H1 (cell line): ENCODE results near the gene LCNL1. TPM values are rescaled to one million over a fixed set of nuclear protein-coding genes. Genes with fewer than 3 reads are reported as not detected.

ENCODE experiments used
- CTCF ChIA-PET: fragments of 300-600 bp; sonication (Branson Sonifier 250); formaldehyde crosslinking; loops from one replicate; lab custom pipeline; 2021; ENCODE audit not compliant: partially characterized antibody; lab: Charles Lee
- POLR2A ChIA-PET: fragments of 300-600 bp; sonication (Branson Sonifier 250); formaldehyde crosslinking; loops from one replicate; lab custom pipeline; 2021; ENCODE audit warnings: inconsistent platforms; ENCODE audit not compliant: partially characterized antibody; lab: Charles Lee
- DNase-seq, 2 experiments: peaks; one replicate each; pipeline versions ENCODE4 v3.0.0 to v3.0.0-alpha.2; 2010 to 2022; ENCODE audit warnings: low spot score in 2 of 2, low read depth in 1 of 2, mixed read lengths in 1 of 2
- FAIRE-seq: peaks from 2 replicates; lab custom pipeline; 2011; peaks lifted over from hg19 to GRCh38; lab: Jason Lieb, UNC
- H2AFZ ChIP-seq: 2 replicates; pipeline ENCODE4 v1.8.1; 2012; ENCODE audit warnings: low read length, inconsistent platforms
- H2AK5ac ChIP-seq: 2 replicates; pipeline ENCODE4 v1.6.1; 2013; ENCODE audit warnings: low read depth, low read length
- H2BK120ac ChIP-seq: replicated peaks from 2 replicates; pipeline ENCODE3; 2013; ENCODE audit warnings: low read depth, low read length, inconsistent platforms
- H2BK12ac ChIP-seq: 2 replicates; pipeline ENCODE4 v1.6.1; 2013; ENCODE audit warnings: low read depth, low read length
- H2BK15ac ChIP-seq: 2 replicates; pipeline ENCODE4 v1.6.1; 2013; ENCODE audit warnings: low read length
- H2BK20ac ChIP-seq: 2 replicates; pipeline ENCODE4 v1.6.1; 2013; ENCODE audit warnings: low read length
- H2BK5ac ChIP-seq: 2 replicates; pipeline ENCODE4 v1.6.1; 2013; ENCODE audit warnings: low read depth, low read length
- H3K14ac ChIP-seq: 2 replicates; pipeline ENCODE4 v1.6.1; 2013; ENCODE audit warnings: inconsistent platforms; ENCODE audit not compliant: insufficient read length
- H3K18ac ChIP-seq: 2 replicates; pipeline ENCODE4 v1.6.1; 2013; ENCODE audit warnings: low read length; ENCODE audit errors: extremely low read depth
- H3K23ac ChIP-seq: 2 replicates; pipeline ENCODE4 v1.6.1; 2013; ENCODE audit warnings: inconsistent platforms; ENCODE audit not compliant: insufficient read length
- H3K23me2 ChIP-seq: 2 replicates; pipeline ENCODE4 v1.6.1; 2013; ENCODE audit warnings: low read depth, low read length
- H3K27ac ChIP-seq: 2 replicates; pipeline ENCODE4 v1.6.1; 2011; ENCODE audit warnings: low read depth, low read length, inconsistent platforms
- H3K27me3 ChIP-seq, 4 experiments: replicated peaks in 1 of 4; 1 replicate in 1 of 4; 2 replicates in 3 of 4; pipeline versions ENCODE4 v1.6.1 to v1.8.1; 2011 to 2013; ENCODE audit warnings: low read length in 3 of 4, mild to moderate bottlenecking in 3 of 4, inconsistent platforms in 2 of 4, mixed read lengths in 2 of 4, moderate library complexity in 1 of 4; ENCODE audit not compliant: control insufficient read depth in 3 of 4, insufficient read depth in 3 of 4; ENCODE audit errors: extremely low read depth in 1 of 4
- H3K36me3 ChIP-seq, 4 experiments: 2 replicates each; pipeline versions ENCODE4 v1.6.1 to v1.8.1; 2011 to 2013; ENCODE audit warnings: mild to moderate bottlenecking in 4 of 4, low read length in 3 of 4, moderate library complexity in 2 of 4, control low read depth in 1 of 4, inconsistent platforms in 1 of 4; ENCODE audit not compliant: insufficient read depth in 4 of 4, control insufficient read depth in 2 of 4
- H3K4ac ChIP-seq: replicated peaks from 2 replicates; pipeline ENCODE3; 2013; ENCODE audit warnings: low read length, low read depth, mixed read lengths, inconsistent platforms; ENCODE audit not compliant: insufficient read length
- H3K4me1 ChIP-seq, 4 experiments: replicated peaks in 1 of 4; 1 replicate in 1 of 4; 2 replicates in 3 of 4; pipeline versions ENCODE4 v1.6.1 to v1.8.1; 2011 to 2013; ENCODE audit warnings: low read length in 3 of 4, inconsistent platforms in 2 of 4, mixed read lengths in 1 of 4; ENCODE audit not compliant: insufficient read depth in 4 of 4, control insufficient read depth in 3 of 4
- H3K4me2 ChIP-seq, 2 experiments: 2 replicates each; pipeline versions ENCODE4 v1.6.1 to v1.8.1; 2011 to 2013; ENCODE audit warnings: low read depth in 2 of 2, low read length in 2 of 2, control low read depth in 1 of 2, inconsistent platforms in 1 of 2, mild to moderate bottlenecking in 1 of 2; ENCODE audit not compliant: insufficient read depth in 1 of 2
- H3K4me3 ChIP-seq, 4 experiments: fragments of 200-600, 300-600 bp in 1 of 4; sonication (generic), shearing (Covaris generic), sonication (Bioruptor Twin) in 1 of 4; 2 replicates each; pipeline versions ENCODE4 v1.5.1 to v1.8.1; 2011 to 2016; ENCODE audit warnings: low read length in 4 of 4, low read depth in 3 of 4, control low read depth in 2 of 4, inconsistent platforms in 2 of 4, mild to moderate bottlenecking in 2 of 4, mixed read lengths in 1 of 4, moderate library complexity in 1 of 4; ENCODE audit not compliant: insufficient read depth in 2 of 4; ENCODE audit errors: extremely low read depth in 1 of 4
- H3K56ac ChIP-seq: replicated peaks from 2 replicates; pipeline ENCODE3; 2013; ENCODE audit warnings: low read depth, mild to moderate bottlenecking, mixed read lengths, low read length, inconsistent platforms; ENCODE audit not compliant: insufficient read length
- H3K79me1 ChIP-seq: 2 replicates; pipeline ENCODE4 v1.6.1; 2013; ENCODE audit warnings: low read depth, low read length, control low read depth
- H3K79me2 ChIP-seq, 2 experiments: 2 replicates each; pipeline versions ENCODE4 v1.6.1 to v1.8.1; 2012 to 2013; ENCODE audit warnings: low read length in 2 of 2, mild to moderate bottlenecking in 2 of 2, inconsistent platforms in 1 of 2; ENCODE audit not compliant: insufficient read depth in 2 of 2, control insufficient read depth in 1 of 2
- H3K9ac ChIP-seq, 4 experiments: replicated peaks in 1 of 4; 1 replicate in 1 of 4; 2 replicates in 3 of 4; pipeline versions ENCODE4 v1.6.1 to v1.8.1; 2011 to 2013; ENCODE audit warnings: low read depth in 3 of 4, low read length in 3 of 4, control low read depth in 2 of 4, mild to moderate bottlenecking in 2 of 4, moderate library complexity in 2 of 4, inconsistent platforms in 1 of 4; ENCODE audit errors: extremely low read depth in 1 of 4
- H3K9me3 ChIP-seq, 2 experiments: 2 replicates each; pipeline versions ENCODE4 v1.6.1 to v1.8.1; 2012 to 2013; ENCODE audit warnings: mild to moderate bottlenecking in 2 of 2, moderate library complexity in 2 of 2, control low read depth in 1 of 2, inconsistent platforms in 1 of 2, low read depth in 1 of 2, low read length in 1 of 2, mixed read lengths in 1 of 2; ENCODE audit not compliant: insufficient read depth in 2 of 2
- H4K20me1 ChIP-seq, 2 experiments: replicated peaks in 1 of 2; 2 replicates each; pipeline versions ENCODE3 to v1.8.1; 2011 to 2013; ENCODE audit warnings: inconsistent platforms in 2 of 2, low read length in 2 of 2, mild to moderate bottlenecking in 1 of 2; ENCODE audit not compliant: insufficient read depth in 2 of 2, control insufficient read depth in 1 of 2
- H4K5ac ChIP-seq: 2 replicates; pipeline ENCODE4 v1.6.1; 2013; ENCODE audit warnings: low read length, low read depth, mixed read lengths, inconsistent platforms; ENCODE audit not compliant: insufficient read length
- H4K8ac ChIP-seq: 2 replicates; pipeline ENCODE4 v1.8.0; 2013; ENCODE audit warnings: mild to moderate bottlenecking, moderate library complexity, low read length, inconsistent platforms; ENCODE audit not compliant: insufficient read depth; ENCODE audit errors: extremely low read depth
- H4K91ac ChIP-seq: replicated peaks from 2 replicates; pipeline ENCODE3; 2013; ENCODE audit warnings: low read length, mixed read lengths, inconsistent platforms; ENCODE audit not compliant: insufficient read length
- CBX8 ChIP-seq: fragments of 300-800, 300-1000 bp; sonication (generic); IDR thresholded peaks from 2 replicates; pipeline ENCODE4 v1.7.1; 2016; ENCODE audit warnings: low read depth, low read length, borderline replicate concordance
- GTF2F1 ChIP-seq: IDR thresholded peaks from 2 replicates; pipeline ENCODE4 v1.6.1; 2012; ENCODE audit warnings: low read depth, low read length, improper control_type of control experiment, borderline replicate concordance
- JUND ChIP-seq: IDR thresholded peaks from 2 replicates; pipeline ENCODE4 v1.6.1; 2011; ENCODE audit warnings: mild to moderate bottlenecking, improper control_type of control experiment, low read length
- POLR2AphosphoS5 ChIP-seq: IDR thresholded peaks from 2 replicates; pipeline ENCODE4 v1.6.1; 2011; ENCODE audit warnings: low read depth, low read length
- RAD21 ChIP-seq, 2 experiments: IDR thresholded peaks in 1 of 2; conservative IDR thresholded peaks in 1 of 2; 2 replicates each; pipeline ENCODE4 v1.6.1; 2011; ENCODE audit warnings: low read depth in 2 of 2, low read length in 2 of 2, improper control_type of control experiment in 1 of 2, inconsistent platforms in 1 of 2, mild to moderate bottlenecking in 1 of 2, moderate library complexity in 1 of 2
- RFX5 ChIP-seq: IDR thresholded peaks from 2 replicates; pipeline ENCODE4 v1.6.1; 2011; ENCODE audit warnings: low read depth, low read length, improper control_type of control experiment, borderline replicate concordance
- SAP30 ChIP-seq: fragments of 300-600 bp; sonication (generic); IDR thresholded peaks from 2 replicates; pipeline ENCODE4 v1.7.1; 2012; ENCODE audit warnings: low read length, moderate library complexity, mild to moderate bottlenecking, inconsistent platforms; ENCODE audit not compliant: insufficient read depth, insufficient replicate concordance
- SIX5 ChIP-seq: IDR thresholded peaks from 2 replicates; pipeline ENCODE4 v1.6.1; 2011; ENCODE audit warnings: mild to moderate bottlenecking, low read depth, low read length
- SP4 ChIP-seq: IDR thresholded peaks from 2 replicates; pipeline ENCODE4 v1.6.1; 2012; ENCODE audit warnings: low read length, inconsistent platforms
- TBP ChIP-seq: IDR thresholded peaks from 2 replicates; pipeline ENCODE4 v1.6.1; 2011; ENCODE audit warnings: low read depth, low read length, improper control_type of control experiment
- WGBS, 2 experiments: shearing (Covaris generic) in 1 of 2; methylation state at CpG; one replicate each; pipeline versions ENCODE4 v1.1.6 to v1.1.7; 2013 to 2015; ENCODE audit warnings: low lambda C conversion rate in 2 of 2, mixed read lengths in 2 of 2, inconsistent platforms in 1 of 2, low coverage in 1 of 2, missing lambda C conversion rate in 1 of 2; ENCODE audit not compliant: insufficient replicate concordance in 2 of 2, insufficient coverage in 1 of 2, insufficient read length in 1 of 2; ENCODE audit errors: extremely low coverage in 1 of 2, missing lambda C conversion rate in 1 of 2; 5-methylcytosine and 5-hydroxymethylcytosine counted together
- polyA plus RNA-seq, 7 experiments: library from polyadenylated mRNA; depleted of rRNA in 3 of 7; stranded (reverse) in 5 of 7; unstranded in 2 of 7; fragments of >200 nt in 5 of 7; fragments of 200-250 nt in 2 of 7; gene quantifications; 1 replicate in 5 of 7; 2 replicates in 1 of 7; 4 replicates in 1 of 7; pipeline versions ENCODE4 v1.2.1 to v1.2.3, GENCODE V29; 2011 to 2013; ENCODE audit warnings: missing spikeins in 2 of 7, mixed read lengths in 2 of 7
- total RNA-seq: library from RNA; stranded (reverse); fragmentation: NEBNext Ultra II Directional; extraction: Animal tissue kit (Norgen Biotek cat#: 25700); gene quantifications from 2 replicates; pipeline ENCODE4 v1.2.1, GENCODE V29; 2021
- TF ChIP-seq, protein P1 (sequence below): IDR thresholded peaks from 2 replicates; pipeline ENCODE4 v1.6.1; 2012; ENCODE audit warnings: inconsistent platforms
- TF ChIP-seq, protein P2 (sequence below): IDR thresholded peaks from 2 replicates; pipeline ENCODE4 v1.6.1; 2012; ENCODE audit warnings: low read length, inconsistent platforms

LCNL1 gene
- total and polyA plus RNA-seq, 2 of the 8 experiments (the other 6 are each of a cell fraction or from before 2014, with no cell fraction given), result 0.11 TPM; not detected in 1

DNA sequence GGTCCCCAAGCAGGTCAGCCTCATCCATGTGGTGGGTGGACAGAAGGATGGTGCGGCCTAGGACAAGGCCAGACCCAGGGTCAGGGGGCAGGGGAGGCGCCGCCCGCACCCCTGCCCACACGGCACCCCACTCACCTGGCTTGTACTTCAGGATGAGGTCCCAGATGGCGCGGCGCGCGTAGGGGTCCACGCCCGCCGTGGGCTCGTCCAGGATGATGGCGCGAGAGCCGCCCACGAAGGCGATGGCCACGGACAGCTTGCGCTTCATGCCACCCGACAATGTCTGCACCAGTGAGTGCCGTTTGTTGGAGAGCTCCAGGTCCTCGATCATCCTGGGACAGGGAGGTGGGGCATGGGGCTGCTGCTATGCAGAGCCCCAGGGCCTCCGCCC is 32.7 kb downstream of the LCNL1 start:
- Histone ChIP-seq H3K27ac (no peak overlapping the region), H2BK12ac (no peak overlapping the region), H2BK20ac (no peak overlapping the region), H2BK15ac (no peak overlapping the region), H3K79me2 (no peaks in the 10 kb centered on the region), H3K4me1 (peaks cover 0 to 7% (median under 1%) of the 10 kb centered on the region in 4 experiments; a peak in 2 of 7 replicates), H4K20me1 (no peaks in the 10 kb centered on the region), H4K8ac (no peak overlapping the region), H4K5ac (no peak overlapping the region), H2BK5ac (no peak overlapping the region), H3K9me3 (peaks cover 0 to 27% of the 10 kb centered on the region in 2 experiments; a peak in 2 of 4 replicates), H3K27me3 (no peaks in the 10 kb centered on the region; a peak in 1 of 7 replicates), H3K4me3 (no peak overlapping the region), H2AFZ (no peak overlapping the region), H2AK5ac (no peak overlapping the region), H3K14ac (no peak overlapping the region), H3K36me3 (peaks cover 0 to 13% (median 0%) of the 10 kb centered on the region in 4 experiments; a peak in 1 of 8 replicates), H4K91ac (no peak overlapping the region), H3K23ac (no peak overlapping the region), H3K4me2 (no peak overlapping the region), H3K4ac (no peak overlapping the region), H3K9ac (no peak overlapping the region), H2BK120ac (no peak overlapping the region), H3K23me2 (no peaks in the 10 kb centered on the region; the same call in 1 of the 2 replicates), H3K79me1 (no peaks in the 10 kb centered on the region), H3K56ac (no peak overlapping the region), H3K18ac (no peak overlapping the region)
- no peak for DNase-seq
- 98% methylated on average over 21 of the region's 25 CpGs; no CpG with 5 or more reads in 1 of the 2 experiments for WGBS, 2 experiments
- FAIRE-seq, result no peak
- POLR2A ChIA-PET, result no interaction called here
- CTCF ChIA-PET, result interaction anchor here (1.0 to 2.8 kb wide), 7 partner anchors 11 to 68 kb away, joined by 3 to 11 read pairs (median 5); no protein-coding TSS in a partner anchor
- TF ChIP-seq CBX8, result no peak
- TF ChIP-seq, protein P1, sequence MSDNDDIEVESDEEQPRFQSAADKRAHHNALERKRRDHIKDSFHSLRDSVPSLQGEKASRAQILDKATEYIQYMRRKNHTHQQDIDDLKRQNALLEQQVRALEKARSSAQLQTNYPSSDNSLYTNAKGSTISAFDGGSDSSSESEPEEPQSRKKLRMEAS, result no peak
- no peak for TF ChIP-seq RAD21 (IDR thresholded peaks at IDR 0.05 in 1 of 2, conservative IDR thresholded peaks at IDR 0.05 in 1 of 2; ENCODE audit: low read depth in 2 of 2, low read length in 2 of 2)
- TF ChIP-seq POLR2AphosphoS5, result no peak
- TF ChIP-seq, protein P2, sequence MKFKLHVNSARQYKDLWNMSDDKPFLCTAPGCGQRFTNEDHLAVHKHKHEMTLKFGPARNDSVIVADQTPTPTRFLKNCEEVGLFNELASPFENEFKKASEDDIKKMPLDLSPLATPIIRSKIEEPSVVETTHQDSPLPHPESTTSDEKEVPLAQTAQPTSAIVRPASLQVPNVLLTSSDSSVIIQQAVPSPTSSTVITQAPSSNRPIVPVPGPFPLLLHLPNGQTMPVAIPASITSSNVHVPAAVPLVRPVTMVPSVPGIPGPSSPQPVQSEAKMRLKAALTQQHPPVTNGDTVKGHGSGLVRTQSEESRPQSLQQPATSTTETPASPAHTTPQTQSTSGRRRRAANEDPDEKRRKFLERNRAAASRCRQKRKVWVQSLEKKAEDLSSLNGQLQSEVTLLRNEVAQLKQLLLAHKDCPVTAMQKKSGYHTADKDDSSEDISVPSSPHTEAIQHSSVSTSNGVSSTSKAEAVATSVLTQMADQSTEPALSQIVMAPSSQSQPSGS, result no peak
- TF ChIP-seq JUND, result no peak
- no peak for TF ChIP-seq GTF2F1
- TF ChIP-seq TBP, result no peak
- no peak for TF ChIP-seq SIX5
- no peak for TF ChIP-seq RFX5
- no peak for TF ChIP-seq SP4
- no peak for TF ChIP-seq SAP30
